NCI-H1417 (cell line): ENCODE measurements around the gene COL13A1.

Experiments
- DNase-seq, 3 experiments: peaks; one replicate each; lab custom pipeline; 2025; lab: John Stamatoyannopoulos, UW

Gene COL13A1

DNA sequence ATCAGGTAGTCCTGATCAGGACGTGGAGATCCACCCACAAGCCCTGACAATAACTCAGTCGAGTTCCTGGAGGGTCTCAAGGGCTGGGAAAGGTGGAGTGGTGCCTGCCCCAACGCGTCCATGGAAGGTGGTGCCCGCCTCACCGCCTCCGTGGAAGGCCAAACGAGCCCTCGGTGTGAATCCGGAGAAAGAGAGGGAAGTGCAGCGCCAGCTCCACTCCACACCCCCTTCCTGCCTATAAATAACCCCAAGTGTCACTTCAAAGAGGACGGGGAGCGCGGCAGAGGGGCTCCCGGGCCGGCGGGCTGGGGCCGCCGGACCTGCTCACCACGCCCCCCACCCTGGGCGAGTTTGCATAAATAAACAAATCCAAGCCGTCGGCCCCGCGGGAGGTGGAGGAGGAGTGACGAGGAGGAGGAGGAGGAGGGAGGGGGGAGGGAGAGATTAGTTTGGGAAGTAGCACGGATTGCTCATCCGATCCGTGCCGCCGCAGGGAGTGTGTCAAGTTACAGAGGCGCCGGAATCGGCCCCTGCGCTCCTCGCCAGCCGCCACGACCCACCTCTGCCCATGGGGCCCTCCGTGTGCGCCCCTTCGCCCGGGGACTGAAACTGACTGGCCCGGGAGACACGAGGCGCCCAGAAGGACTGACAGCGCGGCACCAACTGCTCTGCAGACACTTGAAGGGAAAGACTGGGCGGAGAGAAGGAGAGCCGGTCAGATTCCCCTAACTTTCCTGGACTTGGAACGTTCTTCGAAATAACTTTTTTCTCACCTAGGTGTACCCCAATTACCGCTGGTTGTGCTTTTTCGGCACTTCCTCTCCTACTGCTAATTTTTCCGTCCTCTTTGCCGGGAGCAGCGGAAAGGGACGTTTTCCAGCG, at the start of gene COL13A1:
COL13A1 (plus strand) TSS at position 473 of the 882 bp plus-strand sequence. CDS start 518 bp downstream, outside the sequence.
- DNase-seq = peak; percentile 38 to 50 (median 48)

DNA sequence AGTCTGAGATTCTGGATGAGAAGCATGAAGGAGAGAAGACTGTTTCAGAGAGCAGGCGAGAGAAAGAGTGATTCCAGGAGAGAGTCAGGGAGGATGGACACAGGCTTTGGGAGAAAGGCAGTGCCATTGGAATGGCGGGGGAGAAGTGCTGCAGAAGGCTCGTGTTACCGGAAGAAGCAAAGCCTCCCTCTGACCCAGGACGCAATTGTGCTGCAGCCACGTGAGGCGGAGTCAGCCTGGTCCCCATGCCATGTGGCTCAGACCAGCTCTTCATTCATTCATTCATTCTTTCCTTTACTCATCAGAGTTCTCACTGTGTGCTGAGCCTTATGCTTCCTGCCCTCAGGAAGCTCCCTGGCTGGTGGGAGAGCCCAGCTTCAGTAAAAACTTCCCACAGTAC, 49.2 kb upstream of the COL13A1 start:
- no peak for DNase-seq

DNA sequence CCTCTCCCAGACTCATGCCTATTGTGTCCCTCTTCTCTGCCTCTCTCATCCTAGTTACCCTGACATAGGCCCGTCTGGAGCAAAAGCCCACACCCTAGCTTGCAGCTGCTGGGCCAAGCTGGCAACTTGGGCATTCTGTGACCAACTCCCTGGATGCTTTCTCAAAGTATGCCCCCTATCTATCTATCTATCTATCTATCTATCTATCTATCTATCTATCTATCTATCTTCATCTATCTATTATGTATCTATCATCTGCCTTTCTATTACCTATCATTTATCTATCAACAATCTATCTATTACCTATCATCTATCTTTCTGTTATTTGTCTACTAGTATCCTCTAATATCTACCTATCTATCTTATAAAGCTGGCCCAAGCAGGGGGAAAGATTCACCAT, 45.4 kb upstream of the COL13A1 start:
- no peak for DNase-seq

DNA sequence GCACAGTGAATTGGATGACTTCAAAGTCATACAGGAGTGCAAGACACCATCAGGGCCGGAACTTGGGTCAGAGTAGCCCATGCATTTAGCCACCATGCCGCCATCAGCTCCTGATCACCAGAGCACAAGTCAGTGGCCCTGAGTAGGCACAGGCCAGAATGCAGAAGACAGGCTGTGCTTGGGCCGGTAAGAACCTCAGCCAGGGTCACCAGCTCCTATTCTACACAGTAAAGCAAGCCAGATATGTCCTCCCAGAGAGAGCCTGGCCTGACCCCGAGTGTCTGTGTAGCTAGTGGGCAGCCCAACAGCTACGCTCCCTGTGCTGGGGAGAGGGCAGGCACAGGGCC, 44.5 kb upstream of the COL13A1 start:
- no peak for DNase-seq

DNA sequence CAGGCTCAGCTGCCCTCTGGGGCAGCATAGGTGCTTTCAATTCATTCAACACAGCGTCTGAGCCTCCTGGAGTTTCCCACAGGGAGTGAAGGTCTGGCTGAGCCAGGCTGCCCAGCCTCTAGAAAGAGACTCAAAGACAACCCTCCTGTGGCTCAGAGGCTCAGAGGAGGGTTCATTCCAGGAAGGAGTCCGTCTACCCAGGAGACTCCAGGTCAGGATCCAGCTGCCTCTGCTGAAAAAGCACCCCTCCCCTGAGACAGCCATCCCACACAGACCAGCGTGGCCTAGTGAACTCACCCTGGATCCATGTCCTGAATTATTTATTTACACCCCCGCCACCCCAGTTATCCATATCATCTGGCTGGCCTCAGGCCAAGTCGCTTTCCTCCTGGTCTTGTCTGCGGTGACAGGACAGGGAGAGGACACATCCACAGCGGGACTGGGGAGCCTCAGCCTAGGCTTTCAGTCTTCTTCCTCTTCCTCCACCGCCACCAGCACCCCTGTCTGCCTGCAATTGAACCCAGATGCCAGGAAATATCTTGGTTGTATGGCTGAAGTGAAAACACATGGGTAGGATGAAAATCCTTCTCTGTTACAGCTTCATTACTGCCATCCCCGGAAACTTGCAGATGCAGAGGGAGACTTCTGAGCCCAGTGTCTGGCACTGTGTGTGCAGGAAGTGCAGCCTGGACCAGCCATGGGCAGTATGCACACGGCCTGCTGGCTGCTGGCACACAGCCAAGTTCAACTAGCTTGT, 44.0 kb upstream of the COL13A1 start:
- DNase-seq = peak; percentile 3 to 72 (median 43)

DNA sequence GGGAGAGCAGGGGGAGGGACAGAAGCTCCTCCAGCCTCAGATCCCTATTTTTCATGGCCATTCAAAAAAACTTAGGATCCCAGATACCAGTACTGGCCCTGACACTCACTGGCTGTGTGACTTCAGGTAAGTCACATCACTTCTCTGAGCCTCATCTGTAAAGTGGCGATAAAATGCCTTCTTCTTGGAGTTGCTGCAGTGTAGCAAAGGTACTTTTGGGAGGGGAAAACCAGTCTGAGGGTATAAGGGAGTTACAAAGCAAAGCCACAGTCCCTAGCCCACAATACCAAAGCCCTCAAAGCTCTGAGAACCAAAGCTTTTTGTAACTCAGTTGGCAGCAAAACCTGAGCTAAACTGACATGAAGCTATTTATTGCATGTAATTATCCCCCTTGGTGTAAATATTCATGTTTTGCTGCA, 43.4 kb upstream of the COL13A1 start:
- no peak for DNase-seq

DNA sequence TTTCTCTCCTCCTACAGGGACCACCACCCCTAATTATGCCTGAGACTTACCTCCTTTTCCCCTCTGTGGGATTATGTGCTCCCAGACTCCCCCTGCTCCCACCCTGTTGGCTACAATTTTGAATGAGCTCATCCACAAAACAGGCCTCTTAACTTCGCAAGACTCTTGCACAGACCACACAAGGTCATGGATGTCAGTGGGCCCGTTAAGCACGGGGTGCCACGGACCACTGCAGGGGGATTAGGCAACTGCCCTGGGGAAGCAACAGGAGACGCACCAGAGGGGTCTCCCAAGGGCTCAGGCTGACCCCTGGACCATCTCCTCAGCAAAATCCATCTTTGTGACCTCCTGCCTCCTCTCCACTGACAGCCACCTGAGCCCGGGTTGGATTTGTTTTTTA, 42.1 kb upstream of the COL13A1 start:
- no peak for DNase-seq

DNA sequence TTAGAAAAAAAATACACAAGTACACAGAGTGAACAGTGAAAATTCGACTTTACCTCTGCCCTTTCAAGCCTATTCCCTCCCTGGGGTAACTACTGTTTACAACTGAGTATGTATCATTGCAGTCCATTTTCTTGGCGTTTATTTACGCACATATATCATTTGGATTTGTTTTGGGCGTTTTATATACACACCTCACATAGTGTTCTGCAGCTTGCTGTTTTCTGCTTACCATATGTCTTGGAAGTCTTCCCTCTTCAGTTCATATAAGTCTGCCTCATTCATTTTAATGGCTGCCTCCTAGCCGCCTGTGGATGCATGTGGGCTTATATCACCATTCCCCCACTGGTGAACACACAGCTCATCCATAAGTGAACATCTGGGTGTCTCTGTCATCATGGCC, 41.6 kb upstream of the COL13A1 start:
- DNase-seq = no peak

DNA sequence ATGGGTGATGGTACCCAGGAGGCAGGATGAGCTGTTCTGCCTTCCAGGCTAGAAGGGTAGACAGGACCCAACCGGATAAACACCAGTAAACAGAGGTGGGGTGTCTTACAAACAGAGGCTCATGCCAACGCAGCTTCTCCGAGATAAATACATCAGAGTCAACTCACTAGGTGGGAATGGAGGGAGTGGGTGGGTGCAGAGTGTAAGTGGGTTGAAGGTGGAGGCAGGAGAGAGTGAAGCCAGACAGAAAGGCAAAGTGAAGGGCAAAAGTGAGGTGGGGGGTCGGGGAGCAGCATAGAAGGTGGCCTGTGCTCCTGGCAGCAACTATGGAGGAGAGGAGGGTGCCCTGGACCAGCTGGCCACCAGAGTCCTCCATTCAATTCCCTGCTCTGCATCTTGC, 40.4 kb upstream of the COL13A1 start:
- no peak for DNase-seq

DNA sequence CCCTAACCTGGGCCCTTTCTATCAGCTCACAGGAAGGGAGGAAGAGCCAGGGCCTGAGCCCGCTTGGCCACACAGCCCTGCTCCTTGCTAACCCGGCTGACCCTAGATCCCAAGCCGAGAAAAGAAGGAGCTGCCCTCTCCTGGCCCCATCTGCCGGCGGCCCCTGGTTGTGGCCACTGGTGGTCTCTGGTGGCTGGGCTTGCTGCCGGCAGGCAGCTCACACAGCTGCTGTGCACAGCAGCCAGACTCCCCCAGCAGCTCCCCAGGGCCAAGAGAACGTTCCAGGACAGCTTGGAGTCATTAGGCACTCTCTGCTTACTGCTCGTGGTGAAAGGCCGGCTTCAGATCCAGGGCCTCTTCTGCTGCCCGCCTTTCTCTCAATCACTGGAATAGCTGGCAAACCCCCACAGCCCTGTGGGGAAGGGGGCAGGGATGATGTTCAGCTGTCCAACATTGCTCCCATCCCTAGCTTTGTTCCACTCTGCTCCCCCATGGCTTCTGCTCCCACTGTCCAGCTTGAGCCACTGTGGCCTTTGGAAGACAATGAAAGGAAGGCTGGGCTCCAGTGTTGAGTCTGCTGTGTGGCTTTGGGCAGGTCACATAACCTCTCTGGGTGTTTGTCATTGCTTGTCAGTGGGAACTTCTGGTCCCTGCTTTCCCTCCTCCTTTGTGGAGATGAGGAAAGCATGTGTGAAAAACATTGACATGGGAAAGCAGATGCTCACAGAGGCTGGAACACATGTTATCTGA, 35.4 kb upstream of the COL13A1 start:
- no peak for DNase-seq

DNA sequence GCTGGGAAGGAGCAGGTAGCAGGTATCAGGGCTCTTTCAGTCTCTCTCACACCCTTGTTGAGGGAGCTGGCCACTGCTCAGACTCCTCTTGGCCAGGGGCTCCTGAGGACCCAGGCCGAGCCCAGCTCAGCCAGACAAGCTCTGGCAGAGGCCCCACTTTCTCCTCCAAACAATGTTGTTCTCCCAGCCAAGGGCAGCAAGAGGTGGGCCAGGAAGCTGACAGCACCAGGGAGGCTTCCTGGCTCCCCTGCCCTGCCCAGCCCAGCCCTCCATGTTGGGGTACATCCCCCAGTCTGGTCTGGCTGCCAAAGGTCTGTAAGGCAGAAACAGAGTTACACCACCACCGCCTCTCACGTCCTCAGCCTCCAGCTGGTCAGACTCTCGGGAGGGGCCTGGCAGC, 33.9 kb upstream of the COL13A1 start:
- DNase-seq = no peak

DNA sequence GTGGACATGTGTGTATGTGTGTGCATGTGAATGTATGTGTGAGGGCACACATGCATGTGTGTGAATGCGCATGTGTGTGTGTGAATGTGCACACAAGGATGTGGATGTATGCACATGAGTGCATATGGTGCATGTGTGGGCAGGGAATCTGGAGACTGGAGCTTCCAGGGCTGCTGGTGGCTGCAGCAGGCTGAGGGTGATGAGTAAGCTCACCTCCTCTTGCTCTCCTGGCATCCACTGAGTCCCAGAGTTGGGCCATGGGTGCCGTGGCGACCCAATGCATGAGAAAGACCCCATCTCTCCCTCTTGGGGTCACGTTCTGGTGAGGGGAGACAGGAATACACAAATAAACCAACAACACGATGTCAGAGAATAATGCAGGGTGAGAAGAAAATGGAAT, 33.3 kb upstream of the COL13A1 start:
- DNase-seq = no peak

DNA sequence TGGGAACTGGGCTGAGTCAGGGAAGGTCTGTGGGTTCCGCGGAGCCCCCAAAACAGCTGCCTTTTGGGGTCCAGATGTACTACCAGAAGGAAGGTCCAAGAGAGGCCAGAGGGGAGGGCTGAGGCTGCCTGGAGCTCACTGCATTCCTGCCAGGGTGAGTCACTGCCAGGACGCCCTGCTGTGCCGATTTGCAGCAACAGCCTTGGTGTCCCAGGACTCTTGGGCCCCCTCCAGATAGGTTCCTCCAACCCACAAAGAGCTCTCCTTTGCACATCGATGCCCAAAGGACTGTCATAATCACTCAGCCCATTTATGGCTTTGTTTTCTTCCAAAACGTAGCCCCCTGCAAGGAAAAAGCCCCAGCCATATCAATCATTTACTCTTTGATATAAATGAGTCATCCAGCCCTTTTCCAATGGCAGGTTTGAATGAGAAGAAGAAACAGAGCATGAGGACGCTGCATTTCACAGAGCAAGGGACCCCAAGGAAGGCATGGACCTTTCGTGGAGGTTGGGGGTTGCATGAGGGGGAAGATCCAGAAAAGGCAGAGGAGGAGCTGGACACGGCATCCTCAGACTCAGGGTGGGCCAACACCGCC, 32.2 kb upstream of the COL13A1 start:
- no peak for DNase-seq

DNA sequence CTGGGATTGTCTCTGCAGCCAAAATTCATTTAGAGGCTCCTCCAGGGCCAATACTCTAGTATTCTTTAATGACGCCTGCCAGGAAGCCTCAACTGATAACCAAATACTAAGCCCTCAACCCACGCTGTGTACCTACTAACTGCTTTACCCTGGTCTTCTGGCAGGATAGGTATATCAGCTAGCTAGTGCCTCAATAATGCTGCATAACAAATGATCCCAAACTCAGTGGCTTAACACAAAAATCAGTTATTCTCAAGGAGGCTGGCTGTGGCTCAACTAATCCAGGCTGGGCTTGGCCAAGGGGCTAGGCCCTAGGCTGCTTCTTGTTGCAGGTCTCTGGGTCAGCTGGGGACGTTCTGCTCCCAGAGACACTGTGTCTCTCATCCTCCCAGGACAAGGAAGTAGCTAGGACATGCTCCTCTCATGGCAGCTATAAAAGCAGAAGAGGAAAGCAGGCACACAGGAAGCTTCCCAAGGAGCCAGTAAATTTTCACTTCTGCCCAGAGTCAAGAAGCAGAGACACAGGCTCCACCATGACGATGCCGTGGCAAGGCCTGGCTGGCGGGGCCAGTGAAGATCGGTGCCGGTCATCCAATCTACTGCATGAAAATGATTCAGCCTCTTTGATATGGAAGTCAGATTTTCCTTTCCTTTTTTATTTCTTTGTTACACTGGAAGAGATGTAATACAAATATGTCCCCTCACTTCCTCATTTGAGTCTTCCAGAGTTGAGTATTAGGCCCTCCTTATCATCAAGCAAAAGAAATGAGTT, 28.6 kb upstream of the COL13A1 start:
- DNase-seq = no peak

DNA sequence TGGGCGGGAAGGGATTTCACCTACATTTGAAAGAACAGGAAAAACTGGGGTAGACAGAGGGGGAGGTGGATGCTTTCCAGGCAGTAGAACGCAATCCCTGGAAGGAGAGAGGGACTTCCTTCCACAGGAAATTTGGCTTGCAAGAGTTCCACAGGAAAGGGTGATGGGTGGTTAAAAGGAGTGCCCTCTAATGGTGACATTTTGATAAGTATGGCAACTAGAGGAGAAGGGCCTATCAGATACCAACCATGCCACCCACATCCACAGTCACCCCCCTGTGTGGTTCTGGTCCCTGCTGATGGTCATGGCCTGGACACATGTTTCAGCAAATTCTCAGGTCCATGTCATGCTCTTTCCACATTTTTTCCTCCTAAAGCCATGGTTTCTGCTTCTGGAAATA, 27.1 kb upstream of the COL13A1 start:
- DNase-seq = no peak

DNA sequence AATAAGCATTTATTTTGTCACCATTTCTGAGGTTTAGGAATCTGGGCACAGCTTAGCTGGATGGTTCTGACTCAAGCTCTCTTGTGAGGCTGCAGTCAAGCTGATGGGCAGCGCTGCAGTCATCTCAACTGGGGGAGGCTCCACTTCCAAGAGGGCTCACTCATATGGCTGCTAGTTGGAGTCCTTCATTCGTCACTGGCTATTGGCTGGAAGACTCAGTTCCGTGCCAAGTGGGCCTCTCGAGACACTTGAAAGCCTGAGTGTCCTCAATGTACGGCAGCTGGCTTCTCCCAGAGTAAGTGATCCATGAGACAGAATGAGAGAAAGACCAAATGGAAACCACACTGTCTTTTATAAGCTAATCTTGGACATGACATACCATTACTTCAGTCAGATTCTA, 21.6 kb upstream of the COL13A1 start:
- DNase-seq = peak in 1 of 3 experiments; percentile 91

DNA sequence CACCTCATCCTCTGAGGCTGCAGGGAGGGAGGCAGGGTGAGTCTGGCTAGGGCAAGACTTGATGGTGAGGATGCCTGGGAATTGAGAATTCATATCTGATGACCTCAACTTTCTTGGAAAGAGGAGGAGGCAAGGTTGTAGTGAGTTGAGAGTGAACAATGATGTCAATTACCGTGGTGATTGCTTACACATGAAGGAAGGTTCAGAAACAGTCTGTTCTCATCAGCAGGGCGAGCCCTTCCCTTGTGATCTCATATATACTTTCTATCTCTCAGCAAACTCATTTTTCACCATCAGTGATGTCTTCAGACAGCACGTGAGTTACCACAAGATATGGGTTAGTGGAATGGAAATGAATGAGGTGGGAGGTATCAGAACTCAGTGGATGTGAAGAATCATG, 20.1 kb upstream of the COL13A1 start:
- DNase-seq = no peak

DNA sequence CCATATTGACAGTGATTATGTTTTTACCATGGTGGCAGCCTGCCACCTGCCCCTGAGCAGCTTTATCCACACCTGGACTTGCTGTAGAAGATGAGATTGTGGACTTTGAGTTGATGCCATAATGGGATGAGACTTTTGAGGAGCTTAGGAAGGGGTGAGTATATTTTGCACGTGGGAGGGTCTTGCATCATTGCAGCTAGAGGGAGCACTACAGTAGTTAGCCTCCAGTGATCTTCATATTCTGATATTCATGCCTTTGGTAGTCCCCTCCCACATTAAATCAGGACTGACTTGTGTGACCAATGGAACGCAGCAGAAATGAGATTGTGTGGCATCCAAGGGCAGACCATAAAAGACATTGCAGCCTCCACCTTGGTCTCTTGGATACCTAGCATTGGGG, 18.2 kb upstream of the COL13A1 start:
- no peak for DNase-seq

DNA sequence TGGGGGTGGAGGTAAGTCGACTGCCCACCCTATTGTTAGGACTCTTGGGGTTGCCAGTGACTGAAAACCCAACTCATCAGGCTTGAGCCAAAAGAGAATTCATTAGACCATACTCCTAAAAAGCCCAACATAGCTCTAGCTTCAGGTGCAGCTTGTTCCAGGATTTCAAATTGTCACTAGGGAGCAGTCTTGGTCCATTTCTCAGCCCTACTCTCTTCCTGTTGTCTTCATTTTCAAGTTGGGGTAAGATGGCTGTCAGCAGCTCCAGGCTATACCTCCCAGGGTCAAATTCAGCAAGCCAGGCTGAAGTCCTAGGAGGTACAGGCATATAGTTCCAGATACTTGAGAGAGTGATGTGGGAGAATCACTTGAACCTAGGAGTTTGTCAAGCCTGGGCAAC, 14.9 kb upstream of the COL13A1 start:
- DNase-seq = peak in 1 of 3 experiments; percentile 2

DNA sequence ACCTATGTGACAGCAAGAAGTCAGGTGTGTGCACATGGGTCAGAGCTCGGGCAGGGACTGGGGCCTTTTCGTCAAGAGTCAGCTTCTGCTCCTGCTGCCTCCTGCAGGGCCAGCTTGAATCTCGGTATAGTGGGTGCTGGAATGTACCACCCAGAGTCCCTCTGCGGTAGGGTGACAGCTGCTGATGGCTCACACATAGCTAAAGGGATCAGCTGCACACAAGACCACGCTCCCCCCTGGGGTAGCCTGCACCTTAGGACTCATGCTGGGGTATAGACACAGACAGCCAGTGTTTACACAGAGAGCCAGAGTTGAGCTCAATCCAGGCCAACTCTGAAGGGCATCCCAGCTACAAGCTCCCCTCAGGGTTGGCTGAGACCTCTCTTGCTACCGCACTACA, 14.0 kb upstream of the COL13A1 start:
- no peak for DNase-seq

DNA sequence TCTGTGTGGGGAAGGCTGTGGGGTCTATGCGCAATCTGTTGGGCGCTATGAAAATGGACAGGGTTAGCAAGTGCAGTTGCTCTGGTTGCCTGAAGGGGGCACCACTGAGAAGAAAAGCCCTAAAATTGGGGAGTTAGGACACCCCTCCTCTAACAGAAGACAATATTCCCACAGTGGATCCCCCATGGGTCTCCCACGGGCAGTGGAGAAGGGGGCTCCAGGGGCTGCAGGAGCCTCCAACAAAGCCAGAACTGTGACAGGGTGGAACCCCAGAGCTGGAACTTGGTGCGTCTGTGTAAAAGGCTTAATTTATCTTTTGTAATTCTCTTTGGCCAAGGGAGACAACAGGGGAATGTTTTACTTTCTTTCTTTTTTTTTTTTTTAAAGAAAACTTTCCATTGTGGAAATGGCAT, 12.5 kb upstream of the COL13A1 start:
- no peak for DNase-seq
